LNCaP clone FGC (cell line): ENCODE results near the gene KHSRP.

Source experiments
- DNase-seq: peaks from one replicate; pipeline ENCODE4 v3.0.0-alpha.2; 2011; ENCODE audit warnings: low read depth
- H3K4me3 ChIP-seq: 2 replicates; pipeline ENCODE4 v1.5.1; 2011; ENCODE audit warnings: mild to moderate bottlenecking, low read depth, low read length, control low read depth
- CTCF ChIP-seq: IDR thresholded peaks from 2 replicates; pipeline ENCODE4 v1.5.1; 2012; ENCODE audit warnings: mild to moderate bottlenecking; ENCODE audit not compliant: control insufficient read depth, insufficient read depth; ENCODE audit errors: extremely low read depth

KHSRP gene

GRCh38 chr19:6425732-6426620, 1.4 kb upstream of the KHSRP start:
- peak overlapping the region; percentile 14; the same call in 1 of the 2 replicates for H3K4me3 ChIP-seq
- DNase-seq: no peak
- TF ChIP-seq CTCF: peak; percentile 25; the same call in 1 of the 2 replicates

GRCh38 chr19:6424939-6425731, 524 bp upstream of the KHSRP start:
- peak; percentile 100 for DNase-seq
- no peak for TF ChIP-seq CTCF
- H3K4me3 ChIP-seq: peak overlapping the region; percentile 14; the same call in 1 of the 2 replicates

- no peak for DNase-seq
- TF ChIP-seq CTCF: no peak
- peak overlapping the region; percentile 99 for H3K4me3 ChIP-seq
Observed at GRCh38 chr19:6423499-6424194, 964 bp downstream of the KHSRP start.

- TF ChIP-seq CTCF: no peak
- no peak for DNase-seq
- no peak overlapping the region for H3K4me3 ChIP-seq
Observed at GRCh38 chr19:6421075-6422014, 3.3 kb downstream of the KHSRP start.

- no peak for TF ChIP-seq CTCF
- DNase-seq: no peak
- no peak overlapping the region for H3K4me3 ChIP-seq
Observed at GRCh38 chr19:6418562-6418932, 6.1 kb downstream of the KHSRP start.
